ENCODE data around the gene GNPDA1.

DNA sequence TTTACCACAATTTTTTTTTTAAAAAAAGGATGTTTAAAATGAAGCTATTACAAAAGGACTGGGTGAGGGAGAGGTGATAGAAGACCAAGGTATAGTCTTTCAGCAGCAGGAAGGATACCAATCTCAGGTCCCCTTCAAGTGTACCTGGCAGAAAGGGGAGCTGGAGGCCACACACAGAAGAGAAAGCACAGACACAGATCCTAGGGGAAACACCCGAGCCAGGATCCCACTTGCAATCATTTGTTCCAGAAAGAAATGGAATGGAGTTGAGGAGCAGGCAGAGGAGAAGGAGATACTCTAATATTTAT lies 5.6 kb downstream of the GNPDA1 start:
- no peak for TF ChIP-seq EZH2 (IDR thresholded peaks at IDR 0.05)
- no peak for TF ChIP-seq POLR2AphosphoS5 (IDR thresholded peaks at IDR 0.05; ENCODE audit: borderline replicate concordance, low read depth, low read length)
- TF ChIP-seq FOXP2 (optimal IDR thresholded peaks at IDR 0.05; ENCODE audit: control extremely low read depth, extremely low read length, insufficient read depth), result no peak
